Activated CD8-positive, alpha-beta memory T cell treated with anti-CD3 and anti-CD28 coated beads, Interleukin-2, amount 10 ng/mL, durations not matched to agents 7 days and 5 days (primary cell): ENCODE results near the gene MAPK7. TPM values are rescaled to one million over a fixed set of nuclear protein-coding genes. Genes with fewer than 3 reads are reported as not detected.

ENCODE experiments used
- ATAC-seq: fragments of 150-1000 bp; cut with Tn5 transposase; one replicate; pipeline ENCODE4 v1.10.0; 2021; ENCODE audit warnings: moderate library complexity
- CTCF ChIA-PET: fragments of 350-600 bp; sonication (Branson Sonifier 250); formaldehyde crosslinking; loops from one replicate; lab custom pipeline; 2021; ENCODE audit warnings: antibody characterized with exemption; lab: Charles Lee
- DNase-seq: peaks from one replicate; pipeline ENCODE4 v3.0.0-alpha.2; 2020
- H3K27ac Mint-ChIP-seq: one replicate; pipeline ENCODE4 v1.8.0; 2021; ENCODE audit warnings: mild to moderate bottlenecking, mixed read lengths
- H3K27me3 Mint-ChIP-seq: one replicate; pipeline ENCODE4 v1.8.0; 2021; ENCODE audit warnings: mixed read lengths
- H3K36me3 Mint-ChIP-seq: one replicate; pipeline ENCODE4 v1.8.0; 2021; ENCODE audit warnings: mild to moderate bottlenecking, mixed read lengths
- H3K4me1 Mint-ChIP-seq: one replicate; pipeline ENCODE4 v1.8.0; 2021; ENCODE audit warnings: mixed read lengths
- H3K4me3 Mint-ChIP-seq: one replicate; pipeline ENCODE4 v1.8.0; 2021; ENCODE audit warnings: mild to moderate bottlenecking, moderate library complexity, mixed read lengths
- H3K9me3 Mint-ChIP-seq: one replicate; pipeline ENCODE4 v1.8.0; 2022; ENCODE audit warnings: low read depth, mixed read lengths
- microRNA-seq: library from miRNA; unstranded; fragments of <30 nt; microRNA quantifications from one replicate; pipeline ENCODE4 v1.2.0, GENCODE V29; 2022
- total RNA-seq, 2 experiments: library from RNA; stranded (reverse); gene quantifications; one replicate each; pipeline ENCODE4 v1.2.3, GENCODE V29; 2021

The MAPK7 gene
- total RNA-seq, 2 experiments from 2014 or later = 16.9 to 27.8 TPM

GRCh38 chr17:19418251-19418992, 40.1 kb downstream of the MAPK7 start:
- Mint-ChIP-seq H3K36me3 (no peaks in the 10 kb centered on the region), H3K9me3 (no peaks in the 10 kb centered on the region), H3K27me3 (peaks cover 12% of the 10 kb centered on the region), H3K27ac (no peak overlapping the region), H3K4me1 (peaks cover 15% of the 10 kb centered on the region), H3K4me3 (no peak overlapping the region)
- peak; percentile 71 for ATAC-seq
- CTCF ChIA-PET = interaction anchor here (1.1 to 2.0 kb wide), 2 partner anchors 53 to 56 kb away, joined by 3 to 6 read pairs; partner anchors contain the start of gene B9D1
- DNase-seq = peak; percentile 64

GRCh38 chr17:19421219-19421618, 42.9 kb downstream of the MAPK7 start:
- DNase-seq (no peak), ATAC-seq (no peak)
- H3K9me3 Mint-ChIP-seq = no peaks in the 10 kb centered on the region
- peaks cover 20% of the 10 kb centered on the region for H3K27me3 Mint-ChIP-seq
- H3K27ac Mint-ChIP-seq = no peak overlapping the region
- CTCF ChIA-PET = no interaction called here
- no peak overlapping the region for H3K4me3 Mint-ChIP-seq
- peaks cover 15% of the 10 kb centered on the region for H3K4me1 Mint-ChIP-seq
- no peaks in the 10 kb centered on the region for H3K36me3 Mint-ChIP-seq

GRCh38 chr17:19421926-19422325, 43.6 kb downstream of the MAPK7 start:
- Mint-ChIP-seq H3K27me3 (peaks cover 21% of the 10 kb centered on the region), H3K9me3 (no peaks in the 10 kb centered on the region), H3K4me3 (no peak overlapping the region), H3K36me3 (no peaks in the 10 kb centered on the region), H3K4me1 (peaks cover 15% of the 10 kb centered on the region), H3K27ac (no peak overlapping the region)
- CTCF ChIA-PET = no interaction called here
- ATAC-seq (no peak), DNase-seq (no peak)

- Mint-ChIP-seq H3K4me3 (no peak overlapping the region), H3K27me3 (peaks cover 24% of the 10 kb centered on the region), H3K4me1 (no peaks in the 10 kb centered on the region), H3K36me3 (no peaks in the 10 kb centered on the region), H3K27ac (no peak overlapping the region), H3K9me3 (no peaks in the 10 kb centered on the region)
- ATAC-seq = no peak
- no peak for DNase-seq
- CTCF ChIA-PET = no interaction called here
These were observed 46.9 kb downstream of the MAPK7 start for GRCh38 chr17:19424934-19425868.

GRCh38 chr17:19426631-19427030, 48.3 kb downstream of the MAPK7 start:
- CTCF ChIA-PET = interaction anchor here (1.2 kb wide), 2 partner anchors 61 to 64 kb away, joined by 3 read pairs; partner anchors contain the start of gene B9D1
- Mint-ChIP-seq H3K4me3 (no peak overlapping the region), H3K4me1 (no peaks in the 10 kb centered on the region), H3K9me3 (no peaks in the 10 kb centered on the region), H3K36me3 (no peaks in the 10 kb centered on the region), H3K27me3 (peaks cover 25% of the 10 kb centered on the region), H3K27ac (no peak overlapping the region)
- DNase-seq = no peak
- no peak for ATAC-seq

- H3K4me1 Mint-ChIP-seq = no peaks in the 10 kb centered on the region
- no peak overlapping the region for H3K27ac Mint-ChIP-seq
- no peaks in the 10 kb centered on the region for H3K36me3 Mint-ChIP-seq
- ATAC-seq = no peak
- peaks cover 17% of the 10 kb centered on the region for H3K27me3 Mint-ChIP-seq
- CTCF ChIA-PET = interaction anchor here (1.7 kb wide), 1 partner anchor 19 kb away, joined by 5 read pairs; no protein-coding TSS in a partner anchor
- DNase-seq = no peak
- no peaks in the 10 kb centered on the region for H3K9me3 Mint-ChIP-seq
- no peak overlapping the region for H3K4me3 Mint-ChIP-seq
These were observed 53.4 kb downstream of the MAPK7 start for GRCh38 chr17:19431691-19432090.

Small RNA genes within 50 kb of the gene (microRNA-seq; reads per million reads assigned to microRNA genes)
- 91.5 reads per million, percentile 65 among the genes with 10 or more reads in this experiment for gene MIR1180

Other genes with a start within 250 kb of the MAPK7 start
- gene EPN2, start 141.1 kb upstream of the MAPK7 start, total RNA-seq = 10 to 100 TPM in 1 of 2 experiments, 1 to 10 TPM in 1; 2.9 to 15.3 TPM
- 1 to 10 TPM; 1.1 to 2.6 TPM for gene B9D1, start 15.8 kb upstream of the MAPK7 start, total RNA-seq
- gene MFAP4, start 8.7 kb downstream of the MAPK7 start, total RNA-seq = not detected
- gene RNF112, start 32.7 kb downstream of the MAPK7 start, total RNA-seq = under 1 TPM; 0.14 to 0.20 TPM
- under 1 TPM in 1 of 2 experiments, not detected in 1; 0.19 TPM for gene SLC47A1, start 155.4 kb downstream of the MAPK7 start, total RNA-seq